ENCODE results near the gene ACTR1B. TPM values are rescaled to one million over a fixed set of nuclear protein-coding genes. Genes with fewer than 3 reads are reported as not detected.

Gene ACTR1B
- polyA plus RNA-seq, 3 donors, result 8.9 to 64.4 (median 9.9) TPM

DNA sequence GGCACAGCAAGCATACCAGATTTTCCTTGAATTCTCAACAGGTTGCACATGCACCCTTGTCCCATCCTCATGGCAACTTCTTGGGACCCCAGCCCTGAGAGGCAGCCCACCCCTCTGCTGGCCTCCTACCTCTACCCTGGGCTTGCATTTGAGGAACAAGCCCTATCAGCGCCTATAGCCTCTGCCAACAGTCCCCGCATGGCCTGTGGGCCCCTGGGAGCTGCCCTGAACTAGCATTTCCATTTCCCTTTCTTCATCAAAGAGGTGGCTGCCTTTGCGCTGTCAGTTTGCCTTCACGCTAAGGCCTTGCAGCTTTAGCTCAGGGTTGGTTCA lies 44.2 kb upstream of the ACTR1B start:
- 31% methylated on average over 4 of the region's 4 CpGs for WGBS (ENCODE audit: insufficient coverage)
- peaks cover 0 to 3% (median 0%) of the 10 kb centered on the region in 7 donors for H3K9me3 Mint-ChIP-seq
- no peaks in the 10 kb centered on the region for H3K4me1 ChIP-seq (ENCODE audit: control insufficient read depth in 1 of 2, insufficient read depth in 2 of 2, low read length in 2 of 2)
- no peak overlapping the region for H3K4me2 ChIP-seq (replicated peaks; ENCODE audit: extremely low read depth, low read length, poor library complexity, severe bottlenecking)
- peaks cover 4% of the 10 kb centered on the region for H3K4me1 Mint-ChIP-seq
- no peak overlapping the region for H3K4me3 Mint-ChIP-seq
- no peak overlapping the region for H3K4me3 ChIP-seq (replicated peaks in 1 of 3; ENCODE audit: low read depth in 2 of 3, low read length in 3 of 3)
- H3K9me3 ChIP-seq (replicated peaks in 1 of 2; ENCODE audit: control insufficient read depth in 1 of 2, insufficient read depth in 1 of 2, low read length in 2 of 2), result no peaks in the 10 kb centered on the region
- H3K36me3 ChIP-seq (replicated peaks in 1 of 2; ENCODE audit: control insufficient read depth in 1 of 2, insufficient read depth in 2 of 2, low read length in 2 of 2), result no peaks in the 10 kb centered on the region
- no peak overlapping the region for H3K27ac Mint-ChIP-seq
- no peak for DNase-seq
- H3K27me3 Mint-ChIP-seq (ENCODE audit: low read depth in 3 of 3), result peaks cover 1 to 5% (median 4%) of the 10 kb centered on the region in 3 donors
- H3K9ac ChIP-seq (ENCODE audit: insufficient read depth, low read length, poor library complexity, severe bottlenecking), result no peak overlapping the region
- intact Hi-C loops (cut with micrococcal nuclease), result loop anchor here in 1 of 2 donors (10.0 kb wide), 1 partner anchor 677 kb away; no protein-coding TSS in a partner anchor
- no peaks in the 10 kb centered on the region for H3K79me2 ChIP-seq (ENCODE audit: insufficient read depth, low read length)
- H2AFZ ChIP-seq (ENCODE audit: insufficient read depth, low read depth, low read length, poor library complexity, severe bottlenecking), result peak overlapping the region; percentile 13
- no peaks in the 10 kb centered on the region for H3K27me3 ChIP-seq (ENCODE audit: control insufficient read depth in 2 of 2, insufficient read depth in 2 of 2, low read length in 2 of 2)
- no peaks in the 10 kb centered on the region for H3K36me3 Mint-ChIP-seq
- TF ChIP-seq, protein P1, sequence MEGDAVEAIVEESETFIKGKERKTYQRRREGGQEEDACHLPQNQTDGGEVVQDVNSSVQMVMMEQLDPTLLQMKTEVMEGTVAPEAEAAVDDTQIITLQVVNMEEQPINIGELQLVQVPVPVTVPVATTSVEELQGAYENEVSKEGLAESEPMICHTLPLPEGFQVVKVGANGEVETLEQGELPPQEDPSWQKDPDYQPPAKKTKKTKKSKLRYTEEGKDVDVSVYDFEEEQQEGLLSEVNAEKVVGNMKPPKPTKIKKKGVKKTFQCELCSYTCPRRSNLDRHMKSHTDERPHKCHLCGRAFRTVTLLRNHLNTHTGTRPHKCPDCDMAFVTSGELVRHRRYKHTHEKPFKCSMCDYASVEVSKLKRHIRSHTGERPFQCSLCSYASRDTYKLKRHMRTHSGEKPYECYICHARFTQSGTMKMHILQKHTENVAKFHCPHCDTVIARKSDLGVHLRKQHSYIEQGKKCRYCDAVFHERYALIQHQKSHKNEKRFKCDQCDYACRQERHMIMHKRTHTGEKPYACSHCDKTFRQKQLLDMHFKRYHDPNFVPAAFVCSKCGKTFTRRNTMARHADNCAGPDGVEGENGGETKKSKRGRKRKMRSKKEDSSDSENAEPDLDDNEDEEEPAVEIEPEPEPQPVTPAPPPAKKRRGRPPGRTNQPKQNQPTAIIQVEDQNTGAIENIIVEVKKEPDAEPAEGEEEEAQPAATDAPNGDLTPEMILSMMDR (IDR thresholded peaks at IDR 0.05), result no peak
- no peak overlapping the region for H3K27ac ChIP-seq (ENCODE audit: low read depth in 1 of 2, low read length in 2 of 2)
- no peaks in the 10 kb centered on the region for H4K20me1 ChIP-seq (ENCODE audit: insufficient read depth, low read length)

DNA sequence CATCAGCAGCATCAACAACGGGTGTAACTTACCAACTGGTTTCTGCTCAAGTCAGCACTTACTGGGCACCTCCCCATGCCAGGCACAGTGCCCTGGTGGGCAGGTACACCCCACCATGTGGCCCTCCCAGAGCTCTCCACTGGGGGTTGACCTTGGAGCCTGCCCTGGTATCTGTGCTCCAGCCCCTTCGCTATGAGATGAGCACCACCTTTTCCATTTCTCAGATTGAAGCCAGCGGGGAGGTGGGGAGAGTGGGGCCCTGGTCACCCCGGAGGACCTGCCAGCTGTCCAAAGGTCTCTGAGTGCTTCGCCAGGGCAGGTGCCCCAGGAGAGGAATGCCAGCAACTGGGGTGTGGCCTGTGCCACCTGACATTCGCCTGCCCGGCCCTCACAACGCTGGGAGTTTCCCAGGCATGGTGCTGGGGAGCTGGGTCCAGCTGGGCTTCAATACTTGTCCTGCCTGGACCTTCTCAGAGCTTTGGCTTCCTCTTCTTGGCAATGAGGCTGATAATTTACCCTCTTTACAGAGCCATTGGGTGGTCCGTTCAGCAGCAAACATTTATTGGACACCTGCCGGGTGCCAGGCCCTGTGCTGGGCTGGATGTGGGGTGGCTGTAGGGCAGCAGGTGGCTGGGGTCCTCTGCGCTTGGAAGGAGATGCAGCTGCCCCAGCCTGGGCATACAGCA lies 43.7 kb upstream of the ACTR1B start:
- H3K4me1 Mint-ChIP-seq, result peaks cover 4% of the 10 kb centered on the region
- TF ChIP-seq, protein P1 (IDR thresholded peaks at IDR 0.05), result no peak
- Histone ChIP-seq H3K79me2 (ENCODE audit: insufficient read depth, low read length) (no peaks in the 10 kb centered on the region), H3K4me2 (replicated peaks; ENCODE audit: extremely low read depth, low read length, poor library complexity, severe bottlenecking) (no peak overlapping the region), H3K36me3 (replicated peaks in 1 of 2; ENCODE audit: control insufficient read depth in 1 of 2, insufficient read depth in 2 of 2, low read length in 2 of 2) (no peaks in the 10 kb centered on the region), H3K4me3 (replicated peaks in 1 of 3; ENCODE audit: low read depth in 2 of 3, low read length in 3 of 3) (no peak overlapping the region), H3K27ac (ENCODE audit: low read depth in 1 of 2, low read length in 2 of 2) (no peak overlapping the region), H3K27me3 (ENCODE audit: control insufficient read depth in 2 of 2, insufficient read depth in 2 of 2, low read length in 2 of 2) (no peaks in the 10 kb centered on the region), H4K20me1 (ENCODE audit: insufficient read depth, low read length) (no peaks in the 10 kb centered on the region), H2AFZ (ENCODE audit: insufficient read depth, low read depth, low read length, poor library complexity, severe bottlenecking) (no peak overlapping the region), H3K4me1 (ENCODE audit: control insufficient read depth in 1 of 2, insufficient read depth in 2 of 2, low read length in 2 of 2) (no peaks in the 10 kb centered on the region), H3K9ac (ENCODE audit: insufficient read depth, low read length, poor library complexity, severe bottlenecking) (no peak overlapping the region), H3K9me3 (replicated peaks in 1 of 2; ENCODE audit: control insufficient read depth in 1 of 2, insufficient read depth in 1 of 2, low read length in 2 of 2) (no peaks in the 10 kb centered on the region)
- peaks cover 0 to 3% (median 0%) of the 10 kb centered on the region in 7 donors for H3K9me3 Mint-ChIP-seq
- peaks cover 1 to 5% (median 4%) of the 10 kb centered on the region in 3 donors for H3K27me3 Mint-ChIP-seq (ENCODE audit: low read depth in 3 of 3)
- no peaks in the 10 kb centered on the region for H3K36me3 Mint-ChIP-seq
- 89% methylated on average over 6 of the region's 11 CpGs for WGBS (ENCODE audit: insufficient coverage)
- DNase-seq, result no peak
- no peak overlapping the region for H3K4me3 Mint-ChIP-seq
- H3K27ac Mint-ChIP-seq, result no peak overlapping the region
- intact Hi-C loops (cut with micrococcal nuclease), result loop anchor here in 1 of 2 donors (10.0 kb wide), 1 partner anchor 677 kb away; no protein-coding TSS in a partner anchor
